HEK293 (cell line): ENCODE data around the gene USP36.

Experiments
- AEBP2 ChIP-seq: fragments of 450-650 bp; formaldehyde crosslinking; IDR thresholded peaks from 2 replicates; pipeline ENCODE4 v1.5.1; 2016; ENCODE audit warnings: missing biosample characterization, missing genetic modification characterization, borderline replicate concordance
- BCL6B ChIP-seq: fragments of 450-650 bp; formaldehyde crosslinking; IDR thresholded peaks from 2 replicates; pipeline ENCODE4 v1.5.1; 2017; ENCODE audit warnings: missing biosample characterization, missing genetic modification characterization
- CTCF ChIP-seq: fragments of 450-650 bp; formaldehyde crosslinking; IDR thresholded peaks from 2 replicates; pipeline ENCODE4 v1.5.1; 2016; ENCODE audit warnings: missing biosample characterization, missing genetic modification characterization
- ELK4 ChIP-seq: IDR thresholded peaks from 2 replicates; pipeline ENCODE4 v1.6.1; 2011; ENCODE audit warnings: mild to moderate bottlenecking, low read depth, low read length, borderline replicate concordance
- GFI1B ChIP-seq: fragments of 450-650 bp; formaldehyde crosslinking; IDR thresholded peaks from 2 replicates; pipeline ENCODE4 v1.5.1; 2016; ENCODE audit warnings: missing biosample characterization, missing genetic modification characterization
- GLI4 ChIP-seq: fragments of 450-650 bp; formaldehyde crosslinking; IDR thresholded peaks from 2 replicates; pipeline ENCODE4 v1.5.1; 2016; ENCODE audit warnings: missing biosample characterization, missing genetic modification characterization
- INSM2 ChIP-seq: fragments of 450-650 bp; formaldehyde crosslinking; IDR thresholded peaks from 2 replicates; pipeline ENCODE4 v1.5.1; 2016; ENCODE audit warnings: missing biosample characterization, missing genetic modification characterization
- KLF10 ChIP-seq: fragments of 450-650 bp; IDR thresholded peaks from 2 replicates; pipeline ENCODE4 v1.5.1; 2018; ENCODE audit warnings: missing biosample characterization, mild to moderate bottlenecking, missing genetic modification characterization
- MYNN ChIP-seq: fragments of 450-650 bp; formaldehyde crosslinking; IDR thresholded peaks from 2 replicates; pipeline ENCODE4 v1.5.1; 2016; ENCODE audit warnings: missing biosample characterization, missing genetic modification characterization, borderline replicate concordance
- MZF1 ChIP-seq: fragments of 450-650 bp; formaldehyde crosslinking; IDR thresholded peaks from 2 replicates; pipeline ENCODE4 v1.5.1; 2017; ENCODE audit warnings: missing biosample characterization, missing genetic modification characterization, borderline replicate concordance
- TSHZ1 ChIP-seq: fragments of 450-650 bp; formaldehyde crosslinking; IDR thresholded peaks from 2 replicates; pipeline ENCODE4 v1.5.1; 2016; ENCODE audit warnings: missing biosample characterization, missing genetic modification characterization, borderline replicate concordance
- ZBTB26 ChIP-seq: fragments of 450-650 bp; formaldehyde crosslinking; optimal IDR thresholded peaks from 2 replicates; pipeline ENCODE3; 2016; ENCODE audit warnings: missing biosample characterization, mild to moderate bottlenecking, missing genetic modification characterization
- ZBTB44 ChIP-seq: fragments of 450-650 bp; IDR thresholded peaks from 2 replicates; pipeline ENCODE4 v1.5.1; 2018; ENCODE audit warnings: missing biosample characterization, mild to moderate bottlenecking, missing genetic modification characterization
- ZNF311 ChIP-seq: fragments of 450-650 bp; formaldehyde crosslinking; IDR thresholded peaks from 2 replicates; pipeline ENCODE4 v1.5.1; 2017; ENCODE audit warnings: missing biosample characterization, missing genetic modification characterization, borderline replicate concordance
- ZNF335 ChIP-seq: fragments of 450-650 bp; formaldehyde crosslinking; conservative IDR thresholded peaks from 2 replicates; pipeline ENCODE4 v1.5.1; 2016; ENCODE audit warnings: missing biosample characterization, missing genetic modification characterization
- ZNF398 ChIP-seq: fragments of 450-650 bp; formaldehyde crosslinking; IDR thresholded peaks from 2 replicates; pipeline ENCODE4 v1.5.1; 2017; ENCODE audit warnings: missing biosample characterization, missing genetic modification characterization
- ZNF404 ChIP-seq: fragments of 450-650 bp; formaldehyde crosslinking; IDR thresholded peaks from 2 replicates; pipeline ENCODE4 v1.5.1; 2017; ENCODE audit warnings: missing biosample characterization, missing genetic modification characterization
- ZNF423 ChIP-seq: fragments of 450-650 bp; formaldehyde crosslinking; IDR thresholded peaks from 2 replicates; pipeline ENCODE4 v1.5.1; 2016; ENCODE audit warnings: missing biosample characterization, missing genetic modification characterization
- ZNF596 ChIP-seq: fragments of 450-650 bp; IDR thresholded peaks from 2 replicates; pipeline ENCODE4 v1.5.0; 2018; ENCODE audit warnings: missing biosample characterization, mild to moderate bottlenecking, missing genetic modification characterization, moderate library complexity
- ZNF658 ChIP-seq: fragments of 450-650 bp; formaldehyde crosslinking; IDR thresholded peaks from 2 replicates; pipeline ENCODE4; 2016; ENCODE audit warnings: missing biosample characterization, missing genetic modification characterization
- ZNF701 ChIP-seq: fragments of 450-650 bp; formaldehyde crosslinking; IDR thresholded peaks from 2 replicates; pipeline ENCODE4 v1.5.1; 2016; ENCODE audit warnings: missing biosample characterization, missing genetic modification characterization
- ZNF707 ChIP-seq: fragments of 450-650 bp; formaldehyde crosslinking; IDR thresholded peaks from 2 replicates; pipeline ENCODE4 v1.5.1; 2016; ENCODE audit warnings: missing biosample characterization, missing genetic modification characterization
- ZNF747 ChIP-seq: fragments of 450-650 bp; formaldehyde crosslinking; IDR thresholded peaks from 2 replicates; pipeline ENCODE4 v1.5.1; 2016; ENCODE audit warnings: missing biosample characterization, missing genetic modification characterization
- ZNF843 ChIP-seq: fragments of 450-650 bp; formaldehyde crosslinking; IDR thresholded peaks from 2 replicates; pipeline ENCODE4 v1.5.1; 2016; ENCODE audit warnings: missing biosample characterization, missing genetic modification characterization

USP36 gene

GRCh38 chr17:78872486-78872885 is 31.9 kb upstream of the USP36 start (continued):
- TF ChIP-seq ZBTB26 (no peak), INSM2 (tag by site-specific recombination) (peak; percentile 35; the same call in 1 of the 2 replicates), BCL6B (tag by site-specific recombination) (no peak), ZNF335 (tag by site-specific recombination) (no peak), ZNF311 (tag by site-specific recombination) (no peak), MYNN (tag by site-specific recombination) (no peak), AEBP2 (tag by site-specific recombination) (no peak), GLI4 (tag by site-specific recombination) (no peak), ZNF596 (tag by site-specific recombination) (no peak), ZBTB44 (tag by site-specific recombination) (no peak), ZNF707 (tag by site-specific recombination) (no peak), MZF1 (tag by site-specific recombination) (no peak), ZNF398 (tag by site-specific recombination) (no peak), ZNF701 (tag by site-specific recombination) (no peak), ZNF747 (no peak), ZNF843 (tag by site-specific recombination) (no peak), ZNF658 (tag by site-specific recombination) (no peak), CTCF (tag by site-specific recombination) (no peak), KLF10 (tag by site-specific recombination) (no peak), GFI1B (no peak), ZNF404 (no peak), TSHZ1 (peak; percentile 43; the same call in 1 of the 2 replicates), ZNF423 (no peak), ELK4 (no peak)
